ENCODE results near the gene RNF157.

DNA sequence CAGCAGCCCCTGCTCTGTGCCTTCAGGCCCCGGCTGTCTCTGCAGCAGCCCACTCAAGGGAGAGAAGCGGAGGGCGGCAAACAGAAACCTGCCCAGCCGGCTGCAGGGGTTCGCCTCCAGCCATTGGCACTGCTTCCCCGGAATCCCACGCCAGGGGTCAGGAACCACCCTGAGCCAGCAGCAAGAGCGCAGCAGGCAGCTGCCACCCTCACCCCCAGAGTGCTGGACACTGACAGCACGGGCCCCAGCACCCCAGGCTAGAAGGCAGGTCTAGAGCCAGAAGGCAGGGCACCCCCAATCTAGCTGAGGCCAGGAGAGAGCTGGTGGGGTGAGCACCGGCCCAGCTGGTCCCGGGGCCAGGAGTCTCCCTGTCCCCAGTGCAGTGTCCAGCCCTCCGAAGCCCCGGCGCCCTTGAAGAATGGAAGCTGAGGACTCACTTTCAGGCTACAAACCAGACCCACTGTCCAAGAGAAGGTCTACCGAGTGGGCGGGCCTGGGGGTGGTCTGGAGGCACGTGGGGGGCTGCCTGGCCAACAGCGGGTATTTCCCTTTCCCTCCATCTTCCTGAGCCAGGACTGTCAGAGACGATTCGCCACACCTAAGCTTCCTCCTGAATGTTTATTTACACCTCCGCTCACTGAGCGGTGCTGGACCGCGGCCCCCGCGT lies 33.3 kb upstream of the RNF157 start:
- TF ChIP-seq, protein P1, sequence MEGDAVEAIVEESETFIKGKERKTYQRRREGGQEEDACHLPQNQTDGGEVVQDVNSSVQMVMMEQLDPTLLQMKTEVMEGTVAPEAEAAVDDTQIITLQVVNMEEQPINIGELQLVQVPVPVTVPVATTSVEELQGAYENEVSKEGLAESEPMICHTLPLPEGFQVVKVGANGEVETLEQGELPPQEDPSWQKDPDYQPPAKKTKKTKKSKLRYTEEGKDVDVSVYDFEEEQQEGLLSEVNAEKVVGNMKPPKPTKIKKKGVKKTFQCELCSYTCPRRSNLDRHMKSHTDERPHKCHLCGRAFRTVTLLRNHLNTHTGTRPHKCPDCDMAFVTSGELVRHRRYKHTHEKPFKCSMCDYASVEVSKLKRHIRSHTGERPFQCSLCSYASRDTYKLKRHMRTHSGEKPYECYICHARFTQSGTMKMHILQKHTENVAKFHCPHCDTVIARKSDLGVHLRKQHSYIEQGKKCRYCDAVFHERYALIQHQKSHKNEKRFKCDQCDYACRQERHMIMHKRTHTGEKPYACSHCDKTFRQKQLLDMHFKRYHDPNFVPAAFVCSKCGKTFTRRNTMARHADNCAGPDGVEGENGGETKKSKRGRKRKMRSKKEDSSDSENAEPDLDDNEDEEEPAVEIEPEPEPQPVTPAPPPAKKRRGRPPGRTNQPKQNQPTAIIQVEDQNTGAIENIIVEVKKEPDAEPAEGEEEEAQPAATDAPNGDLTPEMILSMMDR (IDR thresholded peaks at IDR 0.05): no peak
- no peak for TF ChIP-seq EP300 (IDR thresholded peaks at IDR 0.05; ENCODE audit: low read depth)
- no peak for TF ChIP-seq POLR2AphosphoS5 (IDR thresholded peaks at IDR 0.05)
- TF ChIP-seq POLR2A (IDR thresholded peaks at IDR 0.05): no peak

All from transverse colon (tissue), 4 donors.